Gastrocnemius medialis (tissue), 4 donors: Measurements from ENCODE around the gene ZDHHC18. TPM values are rescaled to one million over a fixed set of nuclear protein-coding genes. Genes with fewer than 3 reads are reported as not detected.

Source experiments
- ATAC-seq, 2 donors: fragments of 150-250 bp; one replicate each; pipeline ENCODE4 v1.9.1; 2016
- DNase-seq, 2 donors: peaks; one replicate each; pipeline ENCODE4 v3.0.0-alpha.2; 2019
- H3K27ac ChIP-seq, 4 donors: fragments of 200-600 bp; sonication (generic); 1 replicate in 1 of 4; 2 replicates in 3 of 4; pipeline ENCODE4 v1.5.1; 2016 to 2018; ENCODE audit warnings: mild to moderate bottlenecking in 2 of 4, moderate library complexity in 1 of 4
- H3K27me3 ChIP-seq, 3 donors: fragments of 200-600 bp; sonication (generic) in 2 of 3; 1 replicate in 1 of 3; 2 replicates in 2 of 3; pipeline versions ENCODE4 v1.5.1 to v1.6.0; 2016 to 2019; ENCODE audit warnings: mild to moderate bottlenecking in 1 of 3, moderate library complexity in 1 of 3
- H3K36me3 ChIP-seq, 2 donors: fragments of 200-600 bp; sonication (generic) in 1 of 2; one replicate each; pipeline ENCODE4 v1.5.1; 2017 to 2018
- H3K4me1 ChIP-seq, 2 donors: fragments of 200-600 bp; sonication (generic) in 1 of 2; one replicate each; pipeline ENCODE4 v1.5.1; 2016 to 2017; ENCODE audit warnings: mild to moderate bottlenecking in 2 of 2
- H3K4me3 ChIP-seq, 4 donors: fragments of 200-600 bp; sonication (generic) in 3 of 4; 1 replicate in 1 of 4; 2 replicates in 3 of 4; pipeline ENCODE4 v1.5.1; 2016 to 2019; ENCODE audit warnings: mild to moderate bottlenecking in 2 of 4
- H3K9me3 ChIP-seq, 3 donors: fragments of 200-600 bp; sonication (generic) in 2 of 3; 1 replicate in 1 of 3; 2 replicates in 2 of 3; pipeline ENCODE4 v1.5.1; 2016 to 2019
- CTCF ChIP-seq, 5 experiments: fragments of 450-650 bp in 3 of 5; fragments of 200-600 bp in 2 of 5; sonication (generic) in 2 of 5; IDR thresholded peaks in 4 of 5; conservative IDR thresholded peaks in 1 of 5; 1 replicate in 4 of 5; 2 replicates in 1 of 5; pipeline ENCODE4 v1.5.1; 2016 to 2019; ENCODE audit warnings: antibody characterized with exemption in 5 of 5, mild to moderate bottlenecking in 3 of 5, moderate library complexity in 3 of 5
- POLR2A ChIP-seq, 2 donors: fragments of 450-650 bp; IDR thresholded peaks; one replicate each; pipeline ENCODE4 v1.6.1; 2017; ENCODE audit warnings: antibody characterized with exemption in 2 of 2, mild to moderate bottlenecking in 2 of 2, moderate library complexity in 2 of 2
- in situ Hi-C, 4 donors: fragments of 200-750 bp; cut with MboI; loops; one replicate each; pipeline versions ENCODE4 v1.15.0 to v1.8.0; 2017; ENCODE audit warnings: low sequenced_read_pairs in 4 of 4
- intact Hi-C: fragments of 100-400 bp; cut with DNase I; formaldehyde crosslinking; loops from one replicate; pipeline ENCODE4 v1.15.1; 2023; ENCODE audit warnings: low total_unique reads
- total RNA-seq, 4 donors: library from RNA; depleted of rRNA; stranded (reverse); fragments of >200 nt; gene quantifications; one replicate each; pipeline versions ENCODE4 v1.1.0 to v1.2.3, GENCODE V29; 2016

Gene ZDHHC18
- total RNA-seq, 4 donors from 2014 or later = 8.1 to 16.3 (median 12.5) TPM

GRCh38 chr1:26790551-26790953 is 35.9 kb upstream of the ZDHHC18 start:
- TF ChIP-seq CTCF (IDR thresholded peaks at IDR 0.05 in 4 of 5, conservative IDR thresholded peaks at IDR 0.05 in 1 of 5) (no peak), POLR2A (IDR thresholded peaks at IDR 0.05) (no peak)
- Histone ChIP-seq H3K36me3 (peaks cover 0 to 11% of the 10 kb centered on the region in 2 donors), H3K4me3 (no peak overlapping the region), H3K9me3 (no peaks in the 10 kb centered on the region), H3K27ac (peak overlapping the region; percentile 34 to 97 (median 72)), H3K27me3 (no peaks in the 10 kb centered on the region), H3K4me1 (peaks cover 33 to 41% of the 10 kb centered on the region in 2 donors)
- intact Hi-C loops = no loop called here
- DNase-seq (no peak), ATAC-seq (no peak)
- in situ Hi-C loops = loop anchor here in 3 of 4 donors (5.0 to 10.0 kb wide), 3 partner anchors 116 to 188 kb away; no protein-coding TSS in a partner anchor

- Histone ChIP-seq H3K9me3 (no peaks in the 10 kb centered on the region), H3K4me1 (peaks cover 30 to 35% of the 10 kb centered on the region in 2 donors), H3K27ac (peak overlapping the region; percentile 34 to 97 (median 72)), H3K36me3 (peaks cover 0 to 11% of the 10 kb centered on the region in 2 donors), H3K4me3 (no peak overlapping the region), H3K27me3 (no peaks in the 10 kb centered on the region)
- DNase-seq (no peak), ATAC-seq (no peak)
- intact Hi-C loops = no loop called here
- in situ Hi-C loops = loop anchor here in 3 of 4 donors (5.0 to 10.0 kb wide), 3 partner anchors 116 to 189 kb away; no protein-coding TSS in a partner anchor
- TF ChIP-seq POLR2A (IDR thresholded peaks at IDR 0.05) (no peak), CTCF (IDR thresholded peaks at IDR 0.05 in 4 of 5, conservative IDR thresholded peaks at IDR 0.05 in 1 of 5) (no peak)
Measured at GRCh38 chr1:26791148-26791547, 35.3 kb upstream of the ZDHHC18 start.

- no peaks in the 10 kb centered on the region for H3K27me3 ChIP-seq
- DNase-seq = no peak
- TF ChIP-seq CTCF (IDR thresholded peaks at IDR 0.05 in 4 of 5, conservative IDR thresholded peaks at IDR 0.05 in 1 of 5) = no peak
- TF ChIP-seq POLR2A (IDR thresholded peaks at IDR 0.05) = no peak
- H3K4me3 ChIP-seq = no peak overlapping the region
- no peaks in the 10 kb centered on the region for H3K9me3 ChIP-seq
- peak overlapping the region in 3 of 4 donors; percentile 51 to 97 (median 93) for H3K27ac ChIP-seq
- peaks cover 0 to 11% of the 10 kb centered on the region in 2 donors for H3K36me3 ChIP-seq
- ATAC-seq = no peak
- in situ Hi-C loops (loop anchor here in 3 of 4 donors (5.0 to 10.0 kb wide), 3 partner anchors 117 to 189 kb away; no protein-coding TSS in a partner anchor), intact Hi-C loops (no loop called here)
- peaks cover 25 to 34% of the 10 kb centered on the region in 2 donors for H3K4me1 ChIP-seq
Measured at GRCh38 chr1:26791626-26792025, 34.9 kb upstream of the ZDHHC18 start.

GRCh38 chr1:26792924-26793323 is 33.6 kb upstream of the ZDHHC18 start:
- in situ Hi-C loops = loop anchor here in 3 of 4 donors (5.0 to 10.0 kb wide), 3 partner anchors 118 to 191 kb away; no protein-coding TSS in a partner anchor
- intact Hi-C loops = no loop called here
- H3K4me1 ChIP-seq = peaks cover 18 to 34% of the 10 kb centered on the region in 2 donors
- H3K27ac ChIP-seq = no peak overlapping the region
- no peak for TF ChIP-seq CTCF (IDR thresholded peaks at IDR 0.05 in 4 of 5, conservative IDR thresholded peaks at IDR 0.05 in 1 of 5)
- no peak for TF ChIP-seq POLR2A (IDR thresholded peaks at IDR 0.05)
- DNase-seq = no peak
- ATAC-seq = no peak
- peaks cover 0 to 11% of the 10 kb centered on the region in 2 donors for H3K36me3 ChIP-seq
- H3K27me3 ChIP-seq = no peaks in the 10 kb centered on the region
- H3K9me3 ChIP-seq = no peaks in the 10 kb centered on the region
- H3K4me3 ChIP-seq = no peak overlapping the region
